GM12873 (cell line): ENCODE data around the gene TREML1.

Experiments used
- CTCF ChIP-seq: IDR thresholded peaks from 2 replicates; pipeline ENCODE4 v1.5.1; 2012; ENCODE audit warnings: low read depth, mild to moderate bottlenecking, moderate library complexity, low read length, control low read depth; ENCODE audit not compliant: insufficient read depth; ENCODE audit errors: missing control alignments

Gene TREML1

DNA sequence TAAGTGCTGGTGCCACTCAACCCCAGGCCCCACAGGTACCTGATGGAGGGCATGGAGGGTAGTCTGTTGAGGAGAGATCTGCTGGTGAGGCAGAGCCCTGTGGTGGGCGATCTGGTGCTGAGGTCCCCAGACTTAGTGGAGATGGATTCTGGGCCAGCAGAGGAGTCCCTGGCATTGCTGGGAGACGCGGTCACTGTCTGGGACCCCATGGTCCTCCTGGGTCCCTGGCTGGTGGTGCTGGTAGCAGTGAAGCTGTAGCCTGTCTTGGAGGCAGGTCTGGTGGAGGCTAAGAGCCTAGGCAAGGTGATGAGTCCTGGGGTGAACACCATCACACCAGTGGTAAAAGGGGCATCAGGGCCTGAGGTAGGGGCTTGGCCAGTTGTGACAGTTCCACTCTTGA is 40.2 kb upstream of the TREML1 start:
- no peak for TF ChIP-seq CTCF

DNA sequence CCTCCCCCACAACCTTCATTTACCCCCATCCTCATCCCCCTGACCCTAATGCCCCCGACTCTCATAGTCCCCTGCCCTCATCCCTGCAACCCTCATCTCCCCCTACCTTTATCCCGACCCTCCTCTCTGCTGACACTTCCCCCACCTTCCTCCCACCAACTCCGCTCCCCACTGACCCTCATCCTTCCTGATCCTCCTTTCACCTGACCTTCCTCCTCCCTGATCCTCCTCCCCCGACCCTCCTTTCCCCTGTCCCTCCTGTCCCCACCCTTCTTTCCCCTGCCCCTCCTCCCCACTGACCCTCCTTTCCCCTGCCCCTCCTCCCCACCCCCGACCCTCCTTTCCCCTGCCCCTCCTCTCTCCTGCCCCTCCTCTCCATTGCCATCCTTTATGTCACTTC is 39.7 kb upstream of the TREML1 start:
- TF ChIP-seq CTCF, result no peak

GRCh38 chr6:41193171-41193734 is 39.1 kb upstream of the TREML1 start:
- no peak for TF ChIP-seq CTCF

GRCh38 chr6:41191569-41191968 is 37.4 kb upstream of the TREML1 start:
- peak; percentile 76 for TF ChIP-seq CTCF

DNA sequence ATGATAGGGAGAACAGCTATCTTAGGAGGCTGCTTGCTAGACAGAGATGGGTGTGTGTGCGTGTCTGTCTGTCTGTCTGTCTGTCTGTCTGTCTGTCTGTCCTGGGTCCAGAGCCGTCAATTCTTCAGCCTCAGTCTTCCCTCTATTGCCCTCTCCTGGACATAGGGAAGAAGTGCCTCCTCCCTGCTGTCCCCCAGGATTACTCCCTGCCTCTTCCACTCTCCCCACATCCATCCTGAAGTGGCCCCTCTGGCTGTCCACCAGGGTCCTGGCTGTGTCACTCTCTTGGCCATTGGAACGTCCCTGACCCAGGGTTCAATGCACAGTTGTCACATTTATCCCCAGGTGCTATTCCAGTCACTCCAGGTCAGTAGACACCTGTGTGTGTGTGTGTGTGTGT is 36.6 kb upstream of the TREML1 start:
- TF ChIP-seq CTCF, result peak; percentile 28

DNA sequence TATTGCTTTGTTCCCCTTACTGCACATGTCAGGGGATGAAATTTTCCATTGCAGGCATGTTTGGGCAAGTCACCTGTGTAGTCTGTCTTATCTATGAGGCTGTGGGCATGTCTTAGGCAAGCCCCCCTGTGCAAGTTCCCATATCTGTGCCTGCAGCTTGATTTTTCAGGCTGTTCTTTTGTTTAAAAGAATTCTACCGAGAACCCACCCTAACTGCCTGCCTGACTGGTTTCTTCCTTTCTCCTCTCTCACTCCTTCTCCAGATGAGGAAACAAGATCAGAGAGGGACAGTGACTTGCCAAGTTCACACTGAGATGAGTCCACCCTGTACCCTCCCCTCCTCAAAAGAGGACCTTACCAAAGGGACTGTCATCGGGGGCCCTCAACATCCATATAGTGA is 35.8 kb upstream of the TREML1 start:
- no peak for TF ChIP-seq CTCF

GRCh38 chr6:41187924-41188886 is 34.1 kb upstream of the TREML1 start:
- no peak for TF ChIP-seq CTCF
